IPS DF 19.7 (cell line): ENCODE data around the gene CLEC2A.
"Not testable (repeated sequence)": the region's sequence is repeated elsewhere in the genome, so short reads cannot be mapped to it uniquely, and the experiment has no call there.

Experiments
- DNase-seq: peaks from one replicate; pipeline ENCODE4 v3.0.0-alpha.2; 2013; ENCODE audit warnings: low read depth, low spot score

Gene CLEC2A

GRCh38 chr12:9881988-9882387 is 50.2 kb downstream of the CLEC2A start:
- no peak for DNase-seq

DNA sequence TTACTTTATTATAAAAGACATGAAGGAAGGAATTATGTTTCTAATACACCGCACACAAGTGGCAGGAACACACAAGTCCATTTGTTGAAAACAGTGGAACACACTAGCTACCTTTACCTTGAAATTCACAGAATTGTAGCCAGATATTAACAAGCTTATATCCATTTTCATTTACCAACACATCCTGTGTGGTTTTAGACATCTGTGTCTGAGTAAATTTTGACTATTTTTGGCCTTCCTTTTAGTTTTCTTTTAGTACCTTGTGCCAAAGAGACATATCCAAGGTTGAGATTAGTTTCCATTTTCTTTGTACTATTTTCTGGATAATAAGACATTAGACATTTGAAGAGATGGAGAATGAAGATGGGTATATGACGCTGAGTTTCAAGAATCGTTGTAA is 50.9 kb downstream of the CLEC2A start, which contains the start of gene KLRF2:
Gene KLRF2, plus strand, starts transcription at position 244 of the 400 bp plus-strand sequence. Its CDS starts 107 bp downstream, at position 351.
- no peak for DNase-seq

- DNase-seq: no peak
Measured at GRCh38 chr12:9880532-9881078, 51.6 kb downstream of the CLEC2A start.

DNA sequence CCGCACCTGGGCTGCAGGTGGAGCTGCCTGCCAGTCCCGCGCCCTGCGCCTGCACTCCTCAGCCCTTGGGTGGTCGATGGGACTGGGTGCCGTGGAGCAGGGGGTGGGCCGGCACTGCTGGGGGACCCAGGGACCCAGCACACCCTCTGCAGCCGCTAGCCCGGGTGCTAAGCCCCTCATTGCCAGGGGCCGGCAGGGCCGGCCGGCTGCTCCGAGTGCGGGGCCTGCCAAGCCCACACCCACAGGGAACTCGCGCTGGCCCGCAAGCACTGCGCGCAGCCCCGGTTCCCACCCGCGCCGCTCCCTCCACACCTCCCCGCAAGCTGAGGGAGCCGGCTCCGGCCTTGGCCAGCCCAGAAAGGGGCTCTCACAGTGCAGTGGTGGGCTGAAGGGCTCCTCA is 56.0 kb downstream of the CLEC2A start:
- not testable (repeated sequence) for DNase-seq

DNA sequence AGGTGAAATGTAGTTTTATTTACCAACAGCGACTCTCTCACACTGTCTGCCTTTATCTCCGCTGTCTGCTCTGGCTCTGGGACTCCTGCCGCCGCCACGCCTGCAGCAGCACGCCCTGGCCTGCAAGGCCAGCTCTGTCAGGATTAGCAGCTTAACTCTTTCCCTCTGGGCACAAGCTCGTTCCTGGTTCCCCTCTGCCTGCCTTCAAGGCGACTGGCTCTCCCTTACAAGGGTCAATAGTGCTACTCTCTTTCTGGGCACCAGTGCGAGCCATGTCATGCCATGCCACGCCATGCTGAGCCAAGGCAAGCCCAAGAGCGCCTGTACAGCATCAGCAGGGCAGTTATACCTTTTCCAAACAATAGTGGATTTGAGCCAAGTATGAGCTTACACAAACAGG is 59.4 kb downstream of the CLEC2A start:
- no peak for DNase-seq

DNA sequence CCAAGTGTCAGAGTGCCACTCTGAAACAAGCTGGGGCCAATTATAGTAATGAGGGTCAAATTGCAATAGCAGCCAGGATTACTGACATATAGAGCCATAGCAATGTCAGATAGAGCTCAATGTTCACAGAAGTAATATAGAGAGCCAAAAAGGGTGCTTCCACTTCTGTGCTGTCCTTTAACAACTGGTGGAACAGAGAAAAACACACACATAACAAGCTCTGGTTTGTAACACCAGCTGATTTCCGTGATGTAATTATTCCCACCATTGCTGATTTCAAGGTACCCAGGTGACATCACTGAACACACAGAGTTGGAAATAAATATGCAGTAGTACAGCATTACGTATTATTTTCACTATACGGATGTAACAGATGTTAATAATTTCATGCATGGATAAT is 60.0 kb downstream of the CLEC2A start:
- no peak for DNase-seq

DNA sequence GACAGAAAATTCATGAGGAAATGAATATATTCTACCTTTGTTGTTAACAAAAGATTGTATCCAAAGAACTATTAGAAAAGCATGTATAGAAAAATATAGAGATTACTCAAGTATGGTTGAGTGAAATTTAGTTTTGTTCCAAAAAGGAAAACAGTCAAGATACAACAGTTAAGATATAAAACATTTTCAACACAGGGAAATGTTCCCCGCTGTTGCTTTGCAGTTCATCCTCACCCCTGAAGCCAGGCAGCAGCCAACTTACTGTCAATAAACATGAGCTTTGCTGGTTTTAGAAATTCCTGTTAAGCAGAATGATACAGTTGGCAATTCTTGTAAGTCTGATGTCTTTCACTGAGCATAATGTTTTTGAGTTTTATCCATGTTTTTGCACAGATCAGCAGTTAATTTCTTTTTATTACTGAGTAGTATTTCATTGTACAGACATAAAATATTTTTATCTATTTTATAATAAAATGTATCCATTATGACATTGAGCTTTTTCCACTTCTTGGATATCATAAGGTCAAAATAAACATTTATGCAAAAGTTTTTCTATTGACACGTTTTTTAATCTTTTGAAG is 61.8 kb downstream of the CLEC2A start:
- no peak for DNase-seq

DNA sequence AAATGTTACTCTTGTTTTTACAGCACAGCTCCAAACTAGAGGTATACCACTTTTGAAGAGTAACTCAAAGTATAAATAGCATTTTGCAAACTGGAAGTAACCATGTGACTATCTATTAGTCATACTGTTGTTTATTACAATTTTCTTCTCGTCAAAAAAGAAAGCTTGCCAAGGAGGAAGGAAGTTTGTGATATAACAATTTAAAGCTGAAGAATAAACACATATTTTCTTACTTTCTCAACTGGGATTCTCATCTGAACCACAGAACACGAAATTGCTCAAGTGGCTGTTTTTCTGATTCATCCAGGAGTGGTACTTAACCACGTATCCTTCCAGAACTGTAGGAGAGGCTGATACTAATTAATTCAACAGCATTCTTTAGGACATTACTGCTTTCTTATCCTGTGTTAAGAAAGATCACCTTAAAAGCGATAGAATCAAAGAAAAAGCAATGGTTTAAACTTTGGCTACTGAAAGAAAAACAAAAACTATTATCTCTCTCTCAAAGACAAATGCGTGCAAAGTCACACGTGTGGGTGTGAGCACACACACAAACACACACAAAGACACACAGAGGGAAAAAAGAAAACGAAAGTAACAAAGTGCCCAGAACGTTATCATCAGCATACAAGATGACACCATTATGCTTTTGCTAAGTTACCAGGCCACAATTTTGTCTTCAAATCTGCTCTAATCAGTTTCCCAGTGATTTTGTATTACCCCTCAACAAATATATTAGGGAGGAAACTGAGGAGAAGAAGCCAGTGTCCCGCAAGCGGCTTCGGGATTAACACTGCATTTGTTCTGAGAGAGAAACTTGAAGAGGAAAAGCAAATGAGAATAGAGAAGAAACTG is 62.6 kb downstream of the CLEC2A start, which contains the start of gene CLEC2B:
Gene CLEC2B, minus strand, starts transcription at position 48 of the 855 bp plus-strand sequence.
- DNase-seq: no peak

GRCh38 chr12:9868951-9869306 is 63.2 kb downstream of the CLEC2A start:
- no peak for DNase-seq

- DNase-seq: no peak
Measured at GRCh38 chr12:9868311-9868801, 63.8 kb downstream of the CLEC2A start.

- no peak for DNase-seq
Measured at GRCh38 chr12:9867531-9867930, 64.6 kb downstream of the CLEC2A start.

- no peak for DNase-seq
Measured at GRCh38 chr12:9866860-9867269, 65.3 kb downstream of the CLEC2A start.

GRCh38 chr12:9864913-9865675 is 67.1 kb downstream of the CLEC2A start:
- DNase-seq: no peak
